Stimulated activated naive B cell treated with anti-CD40 and anti-IgM and Interleukin-4, amounts not matched to agents 10 μg/mL and 1 μg/mL and 100 μg/mL, for 72 hours (primary cell): ENCODE results near the gene TPCN1.

Source experiments
- ATAC-seq, 2 donors: fragments of 150-1000 bp; cut with Tn5 transposase; replicated peaks; 2 replicates each; pipeline ENCODE4 v1.10.0; 2021; ENCODE audit warnings: moderate library complexity in 1 of 2
- DNase-seq: peaks from one replicate; pipeline ENCODE4 v3.0.0; 2021
- H3K27ac Mint-ChIP-seq: one replicate; pipeline ENCODE4 v1.8.0; 2022; ENCODE audit warnings: mild to moderate bottlenecking, mixed read lengths
- H3K27me3 Mint-ChIP-seq, 2 donors: one replicate each; pipeline ENCODE4 v1.8.0; 2022; ENCODE audit warnings: mixed read lengths in 2 of 2
- H3K36me3 Mint-ChIP-seq, 2 donors: one replicate each; pipeline ENCODE4 v1.8.0; 2022; ENCODE audit warnings: mixed read lengths in 2 of 2, mild to moderate bottlenecking in 1 of 2
- H3K4me1 Mint-ChIP-seq, 2 donors: one replicate each; pipeline ENCODE4 v1.8.0; 2022; ENCODE audit warnings: mixed read lengths in 2 of 2, mild to moderate bottlenecking in 1 of 2
- H3K4me3 Mint-ChIP-seq, 2 donors: one replicate each; pipeline ENCODE4 v1.8.0; 2022; ENCODE audit warnings: mild to moderate bottlenecking in 2 of 2, mixed read lengths in 2 of 2, moderate library complexity in 1 of 2
- H3K9me3 Mint-ChIP-seq, 2 donors: one replicate each; pipeline ENCODE4 v1.8.0; 2022; ENCODE audit warnings: mixed read lengths in 2 of 2, mild to moderate bottlenecking in 1 of 2

Gene TPCN1

GRCh38 chr12:113276306-113276705 lies 55.0 kb downstream of the TPCN1 start:
- DNase-seq, result no peak
- Mint-ChIP-seq H3K9me3 (no peaks in the 10 kb centered on the region), H3K27ac (peak overlapping the region; percentile 25), H3K4me1 (peaks cover 10 to 14% of the 10 kb centered on the region in 2 donors), H3K36me3 (peaks cover 55 to 57% of the 10 kb centered on the region in 2 donors), H3K27me3 (no peaks in the 10 kb centered on the region), H3K4me3 (no peak overlapping the region)
- no peak for ATAC-seq

DNA sequence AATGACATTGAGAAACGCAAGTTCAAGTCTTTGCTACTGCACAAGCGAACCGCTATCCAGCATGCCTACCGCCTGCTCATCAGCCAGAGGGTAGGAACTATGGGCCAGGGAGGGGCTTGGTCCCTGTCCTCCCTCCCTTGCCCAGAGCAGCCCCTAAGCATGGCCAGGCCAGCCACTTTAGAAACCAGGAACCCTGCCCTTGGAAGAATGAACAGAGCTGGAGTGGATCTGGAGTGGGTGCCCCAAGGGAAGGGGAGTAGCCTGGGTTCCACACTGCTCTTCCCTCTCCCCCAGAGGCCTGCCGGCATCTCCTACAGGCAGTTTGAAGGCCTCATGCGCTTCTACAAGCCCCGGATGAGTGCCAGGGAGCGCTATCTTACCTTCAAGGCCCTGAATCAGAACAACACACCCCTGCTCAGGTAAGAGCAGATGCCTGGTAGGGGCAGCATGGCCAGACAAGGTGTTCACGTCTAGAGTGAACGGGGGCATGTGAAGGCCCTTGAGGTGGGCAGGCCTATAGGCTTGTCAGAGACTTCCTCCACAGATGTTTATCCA lies 55.8 kb downstream of the TPCN1 start:
- no peak for DNase-seq
- no peak overlapping the region for H3K4me3 Mint-ChIP-seq
- peaks cover 50 to 53% of the 10 kb centered on the region in 2 donors for H3K36me3 Mint-ChIP-seq
- no peaks in the 10 kb centered on the region for H3K9me3 Mint-ChIP-seq
- no peak overlapping the region for H3K27ac Mint-ChIP-seq
- ATAC-seq, result no peak
- no peaks in the 10 kb centered on the region for H3K27me3 Mint-ChIP-seq
- H3K4me1 Mint-ChIP-seq, result peaks cover 5 to 7% of the 10 kb centered on the region in 2 donors

DNA sequence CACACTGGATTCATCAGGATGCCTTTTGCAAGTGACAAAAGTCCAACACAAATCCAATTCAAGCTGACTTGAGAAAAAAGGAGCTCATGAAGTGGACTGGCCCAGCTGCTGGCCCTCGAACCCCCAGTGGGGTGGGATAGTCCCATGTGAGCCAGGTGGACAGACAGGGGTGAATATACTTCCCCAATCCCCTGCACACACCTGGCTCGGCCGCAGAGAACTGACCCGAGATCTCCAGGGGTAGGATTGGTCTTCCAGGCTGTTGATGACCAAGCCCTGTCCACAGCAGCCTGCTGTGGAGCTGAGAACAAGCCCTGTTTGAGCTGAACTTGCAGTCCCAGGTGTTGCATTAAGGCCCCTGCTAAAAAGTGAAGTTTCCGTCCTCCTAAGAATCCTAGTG lies 56.2 kb downstream of the TPCN1 start:
- ATAC-seq, result no peak
- Mint-ChIP-seq H3K4me3 (no peak overlapping the region), H3K4me1 (peaks cover 2% of the 10 kb centered on the region in 2 donors), H3K9me3 (no peaks in the 10 kb centered on the region), H3K36me3 (peaks cover 46 to 50% of the 10 kb centered on the region in 2 donors), H3K27me3 (no peaks in the 10 kb centered on the region), H3K27ac (peak overlapping the region; percentile 31)
- no peak for DNase-seq

DNA sequence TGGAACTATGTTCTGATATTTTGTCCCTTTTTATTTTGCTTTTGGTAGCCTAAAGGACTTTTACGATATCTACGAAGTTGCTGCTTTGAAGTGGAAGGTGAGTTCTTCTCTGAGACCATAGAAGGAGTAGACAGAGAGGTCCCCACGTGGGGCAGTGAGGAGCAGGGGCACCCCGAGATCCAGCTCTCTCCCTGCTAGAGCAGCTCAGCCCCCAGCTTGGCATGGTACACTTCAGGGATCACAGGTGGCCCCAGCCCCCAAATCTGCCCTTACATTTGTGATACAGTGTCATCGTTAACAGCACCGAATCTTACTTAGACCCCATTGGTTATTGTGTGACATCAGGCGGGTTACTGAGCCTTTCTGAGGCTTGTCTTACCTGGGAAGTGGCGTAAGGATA lies 56.9 kb downstream of the TPCN1 start:
- H3K27ac Mint-ChIP-seq, result peak overlapping the region; percentile 31
- DNase-seq, result no peak
- no peaks in the 10 kb centered on the region for H3K9me3 Mint-ChIP-seq
- H3K4me3 Mint-ChIP-seq, result no peak overlapping the region
- no peaks in the 10 kb centered on the region for H3K27me3 Mint-ChIP-seq
- H3K36me3 Mint-ChIP-seq, result peaks cover 42 to 46% of the 10 kb centered on the region in 2 donors
- no peaks in the 10 kb centered on the region for H3K4me1 Mint-ChIP-seq
- ATAC-seq, result no peak

DNA sequence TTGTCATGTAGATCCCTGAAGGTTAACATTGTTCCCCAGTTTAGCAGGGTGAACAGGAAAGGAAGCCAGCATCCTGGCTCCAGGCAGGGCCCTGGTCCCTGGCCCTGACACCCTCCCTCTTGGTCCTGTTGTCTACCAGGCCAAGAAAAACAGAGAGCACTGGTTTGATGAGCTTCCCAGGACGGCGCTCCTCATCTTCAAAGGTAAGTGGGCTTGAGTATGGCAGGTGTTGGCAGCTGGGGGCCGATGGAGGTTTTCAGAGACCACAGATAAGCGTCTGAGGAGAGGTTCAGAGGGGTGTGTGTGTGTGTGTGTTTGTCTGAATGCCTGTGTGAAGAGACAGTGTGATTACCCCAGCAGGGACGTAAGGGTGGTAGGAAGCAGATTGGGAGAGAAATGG lies 57.4 kb downstream of the TPCN1 start:
- no peak for DNase-seq
- Mint-ChIP-seq H3K9me3 (no peaks in the 10 kb centered on the region), H3K36me3 (peaks cover 37 to 41% of the 10 kb centered on the region in 2 donors), H3K27me3 (no peaks in the 10 kb centered on the region), H3K4me3 (no peak overlapping the region), H3K4me1 (no peaks in the 10 kb centered on the region), H3K27ac (peak overlapping the region; percentile 3)
- ATAC-seq, result no peak

DNA sequence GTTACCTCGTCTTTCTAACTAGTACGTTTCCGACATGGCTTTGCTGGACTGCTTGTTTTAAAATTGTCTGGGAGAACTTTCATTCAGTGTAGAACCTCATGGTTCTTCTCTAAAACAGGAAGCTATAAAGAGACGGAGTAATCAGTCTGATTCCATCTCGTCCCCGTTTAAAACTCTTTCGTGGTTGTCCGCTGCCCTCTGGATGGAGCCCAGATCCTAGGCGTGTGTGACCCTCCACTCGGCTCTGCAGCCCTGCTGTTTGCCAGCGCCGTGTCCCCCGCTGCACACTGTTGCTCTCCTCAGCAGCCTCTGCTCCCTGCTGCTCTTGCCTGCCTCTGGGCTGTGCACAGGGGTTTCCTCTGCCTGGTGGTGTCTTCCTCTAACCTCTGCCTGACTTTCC lies 63.5 kb downstream of the TPCN1 start:
- DNase-seq (no peak), ATAC-seq (no peak)
- Mint-ChIP-seq H3K36me3 (peaks cover 51 to 52% of the 10 kb centered on the region in 2 donors), H3K27me3 (no peaks in the 10 kb centered on the region), H3K27ac (no peak overlapping the region), H3K4me1 (no peaks in the 10 kb centered on the region), H3K9me3 (no peaks in the 10 kb centered on the region), H3K4me3 (no peak overlapping the region)

DNA sequence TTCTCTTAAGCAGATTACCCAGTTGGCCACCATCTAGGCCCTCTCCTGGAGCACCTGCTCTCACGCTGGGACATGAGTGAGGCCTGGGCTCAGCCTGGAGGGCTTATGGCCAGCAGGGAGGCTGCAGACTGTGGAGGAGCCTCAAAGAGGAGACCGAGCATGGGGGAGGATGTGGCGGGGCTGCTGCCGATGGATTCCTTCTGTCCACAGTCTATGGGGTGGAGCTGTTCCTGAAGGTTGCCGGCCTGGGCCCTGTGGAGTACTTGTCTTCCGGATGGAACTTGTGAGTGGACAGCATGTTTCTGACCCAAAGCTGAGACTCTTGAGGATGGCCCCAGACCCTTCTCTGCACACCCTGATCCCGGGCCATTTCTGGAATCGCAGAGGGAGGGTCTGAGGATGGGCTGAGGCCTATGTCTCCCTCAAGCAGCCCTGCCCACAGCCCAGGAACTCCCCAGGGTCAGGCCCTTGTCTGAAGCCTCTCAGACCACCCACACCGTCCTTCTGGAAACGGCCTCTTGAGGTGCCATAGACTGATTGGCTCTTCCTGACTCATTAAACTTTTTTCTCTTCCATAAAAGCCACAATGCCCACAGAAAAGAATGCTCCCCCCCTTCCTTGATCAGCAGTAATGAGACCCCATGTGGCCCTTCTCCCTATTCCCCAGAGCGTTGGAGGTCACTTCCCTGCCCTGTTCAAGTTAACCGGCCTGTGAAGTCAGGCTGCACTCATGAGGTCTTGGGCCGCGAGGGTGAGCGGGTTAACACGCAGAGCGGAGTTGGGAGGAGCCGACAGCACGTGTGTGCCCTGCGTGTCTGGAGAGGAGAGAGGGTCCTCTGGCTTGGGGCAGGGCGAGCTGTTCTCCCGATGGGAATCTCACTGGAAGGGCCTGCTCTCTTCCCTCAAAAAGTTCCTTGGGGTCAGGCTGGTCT lies 64.7 kb downstream of the TPCN1 start:
- Mint-ChIP-seq H3K9me3 (no peaks in the 10 kb centered on the region), H3K4me1 (no peaks in the 10 kb centered on the region), H3K27me3 (no peaks in the 10 kb centered on the region), H3K27ac (peak overlapping the region; percentile 65), H3K36me3 (peaks cover 53 to 54% of the 10 kb centered on the region in 2 donors), H3K4me3 (no peak overlapping the region)
- DNase-seq (no peak), ATAC-seq (no peak)

DNA sequence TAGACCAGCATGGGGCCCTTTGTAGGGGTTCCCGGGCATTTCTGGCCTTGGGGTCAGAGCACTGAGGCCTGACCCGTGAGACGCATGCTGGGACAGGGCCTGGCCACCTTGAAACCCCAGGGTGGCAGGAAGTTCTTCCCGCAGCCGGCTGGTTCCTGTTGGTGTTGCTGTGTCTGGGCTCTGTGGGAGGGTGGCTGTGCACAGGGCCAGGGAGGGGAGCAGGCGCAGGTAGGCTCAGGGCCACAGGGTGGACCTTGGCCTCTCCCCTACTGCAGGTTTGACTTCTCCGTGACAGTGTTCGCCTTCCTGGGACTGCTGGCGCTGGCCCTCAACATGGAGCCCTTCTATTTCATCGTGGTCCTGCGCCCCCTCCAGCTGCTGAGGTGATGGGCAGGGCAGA lies 65.4 kb downstream of the TPCN1 start:
- DNase-seq (no peak), ATAC-seq (no peak)
- Mint-ChIP-seq H3K4me3 (no peak overlapping the region), H3K4me1 (no peaks in the 10 kb centered on the region), H3K9me3 (no peaks in the 10 kb centered on the region), H3K36me3 (peaks cover 55 to 58% of the 10 kb centered on the region in 2 donors), H3K27me3 (no peaks in the 10 kb centered on the region), H3K27ac (peak overlapping the region; percentile 84)

DNA sequence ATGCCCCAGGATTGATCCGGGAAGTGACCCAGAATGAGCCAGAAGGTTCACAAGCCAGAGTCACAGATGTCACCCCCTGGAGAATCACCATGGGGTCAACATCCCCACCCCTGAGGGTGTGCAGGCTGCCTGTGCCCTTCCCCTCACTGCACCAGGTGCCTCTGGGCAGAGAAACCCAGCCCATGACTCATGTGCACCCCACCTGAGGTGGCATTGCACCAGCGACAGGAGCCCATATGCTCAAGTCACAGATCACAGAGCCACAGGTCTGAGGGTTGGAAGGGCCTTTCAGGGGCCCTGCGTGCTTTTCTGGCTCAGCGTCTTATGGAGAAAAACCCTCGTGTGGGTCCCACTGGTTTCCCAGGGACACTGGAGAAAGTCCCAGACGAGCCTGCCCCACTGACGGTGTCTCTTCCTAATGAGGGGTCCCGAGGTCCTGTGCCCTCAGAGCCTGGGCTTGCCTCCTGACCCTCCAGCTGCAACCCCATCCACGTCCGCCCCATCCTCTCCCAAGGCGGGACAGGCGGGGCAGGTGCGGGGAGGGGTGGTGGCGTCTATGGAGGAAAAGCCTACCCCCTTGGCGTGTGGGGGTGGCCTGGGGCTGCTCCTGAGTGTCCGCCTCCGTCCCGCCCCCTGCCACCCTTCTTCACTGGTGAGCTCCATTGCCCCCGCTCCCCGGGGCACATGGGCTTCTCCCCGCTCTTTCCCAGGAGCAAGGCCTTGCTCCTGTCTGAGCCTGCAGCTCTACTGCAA lies 66.1 kb downstream of the TPCN1 start:
- DNase-seq, result no peak
- Mint-ChIP-seq H3K4me3 (no peak overlapping the region), H3K27ac (peak overlapping the region; percentile 84)

GRCh38 chr12:113287899-113288282 lies 66.6 kb downstream of the TPCN1 start:
- no peak for DNase-seq
- no peak for ATAC-seq
- Mint-ChIP-seq H3K9me3 (no peaks in the 10 kb centered on the region), H3K4me3 (no peak overlapping the region), H3K27ac (peak overlapping the region; percentile 65), H3K36me3 (peaks cover 66 to 67% of the 10 kb centered on the region in 2 donors), H3K27me3 (no peaks in the 10 kb centered on the region), H3K4me1 (no peaks in the 10 kb centered on the region)

More for the DNA sequence above, 66.1 kb downstream of the TPCN1 start:
- Mint-ChIP-seq H3K4me1 (no peaks in the 10 kb centered on the region), H3K9me3 (no peaks in the 10 kb centered on the region), H3K27me3 (no peaks in the 10 kb centered on the region), H3K36me3 (peaks cover 61 to 64% of the 10 kb centered on the region in 2 donors)
- ATAC-seq, result no peak

- no peaks in the 10 kb centered on the region for H3K27me3 Mint-ChIP-seq
- H3K9me3 Mint-ChIP-seq, result no peaks in the 10 kb centered on the region
Observed at GRCh38 chr12:113289361-113289760, 68.1 kb downstream of the TPCN1 start.

GRCh38 chr12:113290506-113290905 lies 69.2 kb downstream of the TPCN1 start:
- ATAC-seq, result no peak
- no peaks in the 10 kb centered on the region for H3K4me1 Mint-ChIP-seq
- no peaks in the 10 kb centered on the region for H3K27me3 Mint-ChIP-seq
- H3K36me3 Mint-ChIP-seq, result peaks cover 52 to 73% of the 10 kb centered on the region in 2 donors
- H3K27ac Mint-ChIP-seq, result no peak overlapping the region
- no peak overlapping the region for H3K4me3 Mint-ChIP-seq
- no peak for DNase-seq
- H3K9me3 Mint-ChIP-seq, result no peaks in the 10 kb centered on the region

More at GRCh38 chr12:113289361-113289760, 68.1 kb downstream of the TPCN1 start:
- no peak overlapping the region for H3K4me3 Mint-ChIP-seq
- peaks cover 63 to 75% of the 10 kb centered on the region in 2 donors for H3K36me3 Mint-ChIP-seq
- H3K4me1 Mint-ChIP-seq, result no peaks in the 10 kb centered on the region
- DNase-seq, result no peak
- peak overlapping the region; percentile 81 for H3K27ac Mint-ChIP-seq
- ATAC-seq, result no peak

DNA sequence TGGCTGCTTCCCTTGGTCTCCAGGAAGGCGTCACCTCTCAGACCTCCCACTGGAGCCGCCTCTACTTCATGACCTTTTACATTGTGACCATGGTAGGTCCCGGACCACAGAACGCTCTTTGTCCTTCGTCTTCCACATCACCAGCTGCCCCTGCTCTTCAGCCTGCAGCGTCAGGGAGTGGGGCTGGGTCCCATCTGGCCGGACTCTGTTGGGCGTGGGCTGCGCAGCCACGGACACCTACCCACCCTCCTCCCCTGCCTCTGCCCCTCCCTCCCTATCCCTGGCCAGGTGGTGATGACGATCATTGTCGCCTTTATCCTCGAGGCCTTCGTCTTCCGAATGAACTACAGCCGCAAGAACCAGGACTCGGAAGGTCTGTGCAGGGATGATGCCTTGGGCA lies 70.3 kb downstream of the TPCN1 start:
- no peak for ATAC-seq
- H3K27ac Mint-ChIP-seq, result no peak overlapping the region

DNA sequence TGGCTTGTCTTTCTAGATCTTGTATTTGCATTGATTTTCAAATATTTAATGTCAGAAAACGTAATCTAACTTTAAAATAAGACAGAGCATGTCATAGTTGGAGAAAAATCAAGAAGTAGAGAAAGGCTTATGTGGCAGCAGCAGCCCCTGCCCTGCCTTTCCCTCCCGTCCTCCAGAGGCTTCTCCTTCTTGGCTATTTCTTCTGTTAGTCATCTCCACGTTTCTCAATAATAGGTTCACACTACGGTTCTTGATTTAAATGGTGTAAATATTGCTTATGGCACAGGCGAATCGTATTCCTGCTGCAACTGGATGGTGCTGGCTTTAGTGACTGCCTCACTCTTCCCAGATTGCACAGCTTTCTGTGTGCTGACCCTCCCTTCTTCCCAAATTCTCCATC lies 70.8 kb downstream of the TPCN1 start:
- no peak for DNase-seq
- H3K4me1 Mint-ChIP-seq, result peaks cover 0 to 3% of the 10 kb centered on the region in 2 donors
- H3K27me3 Mint-ChIP-seq, result no peaks in the 10 kb centered on the region
- H3K9me3 Mint-ChIP-seq, result no peaks in the 10 kb centered on the region
- ATAC-seq, result no peak
- no peak overlapping the region for H3K4me3 Mint-ChIP-seq
- peaks cover 47 to 68% of the 10 kb centered on the region in 2 donors for H3K36me3 Mint-ChIP-seq
- H3K27ac Mint-ChIP-seq, result no peak overlapping the region

More for the DNA sequence above, 70.3 kb downstream of the TPCN1 start:
- DNase-seq, result no peak
- Mint-ChIP-seq H3K9me3 (no peaks in the 10 kb centered on the region), H3K36me3 (peaks cover 47 to 67% of the 10 kb centered on the region in 2 donors), H3K27me3 (no peaks in the 10 kb centered on the region), H3K4me3 (no peak overlapping the region), H3K4me1 (no peaks in the 10 kb centered on the region)
